ENCODE data around the gene HHIPL1.

DNA sequence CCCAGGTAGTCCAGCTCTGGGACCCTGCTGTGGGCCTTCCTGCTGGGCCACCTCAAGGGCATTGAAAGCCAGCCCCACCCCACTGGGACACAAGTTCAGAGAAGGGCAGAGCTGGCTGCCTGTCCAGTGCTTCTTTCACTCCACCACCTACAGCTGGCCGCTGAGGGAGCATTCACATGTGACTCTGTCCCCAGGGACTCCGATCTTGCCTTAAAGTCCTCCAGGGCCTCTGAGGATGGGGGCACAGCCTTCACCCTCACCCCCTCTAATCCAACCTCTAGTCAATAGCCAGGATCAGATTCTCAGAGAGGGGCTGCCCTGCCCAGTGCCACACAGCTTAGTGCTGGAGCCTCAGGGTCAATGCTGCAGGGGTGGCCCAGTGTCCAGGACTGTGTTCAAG is 34.2 kb downstream of the HHIPL1 start:
- TF ChIP-seq, protein P1, sequence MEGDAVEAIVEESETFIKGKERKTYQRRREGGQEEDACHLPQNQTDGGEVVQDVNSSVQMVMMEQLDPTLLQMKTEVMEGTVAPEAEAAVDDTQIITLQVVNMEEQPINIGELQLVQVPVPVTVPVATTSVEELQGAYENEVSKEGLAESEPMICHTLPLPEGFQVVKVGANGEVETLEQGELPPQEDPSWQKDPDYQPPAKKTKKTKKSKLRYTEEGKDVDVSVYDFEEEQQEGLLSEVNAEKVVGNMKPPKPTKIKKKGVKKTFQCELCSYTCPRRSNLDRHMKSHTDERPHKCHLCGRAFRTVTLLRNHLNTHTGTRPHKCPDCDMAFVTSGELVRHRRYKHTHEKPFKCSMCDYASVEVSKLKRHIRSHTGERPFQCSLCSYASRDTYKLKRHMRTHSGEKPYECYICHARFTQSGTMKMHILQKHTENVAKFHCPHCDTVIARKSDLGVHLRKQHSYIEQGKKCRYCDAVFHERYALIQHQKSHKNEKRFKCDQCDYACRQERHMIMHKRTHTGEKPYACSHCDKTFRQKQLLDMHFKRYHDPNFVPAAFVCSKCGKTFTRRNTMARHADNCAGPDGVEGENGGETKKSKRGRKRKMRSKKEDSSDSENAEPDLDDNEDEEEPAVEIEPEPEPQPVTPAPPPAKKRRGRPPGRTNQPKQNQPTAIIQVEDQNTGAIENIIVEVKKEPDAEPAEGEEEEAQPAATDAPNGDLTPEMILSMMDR (IDR thresholded peaks at IDR 0.05; ENCODE audit: poor library complexity), result no peak
- no peak for TF ChIP-seq EZH2 (IDR thresholded peaks at IDR 0.05; ENCODE audit: borderline replicate concordance)
